HCT116 (cell line): ENCODE data around the gene SYCE3. TPM values are rescaled to one million over a fixed set of nuclear protein-coding genes. Genes with fewer than 3 reads are reported as not detected.
A peak's percentile ranks its signal among the peaks of the same experiment; 100 is the strongest.

Source experiments
- ATAC-seq: fragments of 200-7000 bp; cut with Tn5 transposase; 2 replicates; pipeline ENCODE4 v1.9.1; 2020; ENCODE audit warnings: mild to moderate bottlenecking, moderate library complexity
- BruUV-seq: library from RNA; stranded (reverse); fragments of 400-500 nt; replicated peaks from 2 replicates; lab custom pipeline; 2021; lab: Mats Ljungman, UMichigan
- CTCF ChIA-PET: fragments of 300-600 bp; sonication (Branson Sonifier 250); formaldehyde crosslinking; loops from one replicate; lab custom pipeline; 2021; ENCODE audit warnings: antibody characterized with exemption; lab: Charles Lee
- POLR2A ChIA-PET: fragments of 300-600, 350-600 bp; sonication (Branson Sonifier 250); formaldehyde crosslinking; loops from one replicate; lab custom pipeline; 2021; ENCODE audit warnings: antibody characterized with exemption; lab: Charles Lee
- RAD21 ChIA-PET, 2 experiments: fragments of 300-600 bp; sonication (Branson Sonifier 250); formaldehyde crosslinking; loops; one replicate each; lab custom pipeline; 2023; ENCODE audit warnings: low total read pairs in 2 of 2; ENCODE audit not compliant: uncharacterized antibody in 2 of 2, unreplicated experiment in 2 of 2, low non-redundant PET in 1 of 2; lab: Charles Lee
- DNase-seq: peaks from one replicate; pipeline ENCODE4 v3.0.0-alpha.2; 2010; ENCODE audit warnings: low read depth, low spot score
- H2AFZ ChIP-seq: fragments of 200-600 bp; shearing (Covaris generic), sonication (generic); 2 replicates; pipeline ENCODE4 v1.6.1; 2017; ENCODE audit warnings: low read depth, mixed run types, mixed read lengths, antibody characterized with exemption, low read length; ENCODE audit not compliant: poor library complexity, severe bottlenecking
- H3K27ac ChIP-seq: 2 replicates; pipeline ENCODE4 v1.5.1; 2012; ENCODE audit warnings: low read depth, low read length
- H3K27me3 ChIP-seq: fragments of 200-600 bp; sonication (generic); 2 replicates; pipeline ENCODE4 v1.6.1; 2016; ENCODE audit warnings: mixed run types, low read length, mixed read lengths; ENCODE audit not compliant: insufficient read depth
- H3K36me3 ChIP-seq, 2 experiments: fragments of 200-500 bp in 1 of 2; fragments of 200-600 bp in 1 of 2; sonication (Bioruptor generic) in 1 of 2; sonication (generic) in 1 of 2; 2 replicates each; pipeline versions ENCODE4 v1.5.1 to v1.6.1; 2014 to 2016; ENCODE audit warnings: low read length in 2 of 2, inconsistent platforms in 1 of 2, mixed read lengths in 1 of 2, mixed run types in 1 of 2; ENCODE audit not compliant: insufficient read depth in 2 of 2, control insufficient read depth in 1 of 2
- H3K4me1 ChIP-seq, 2 experiments: fragments of 200-600 bp in 1 of 2; sonication (generic) in 1 of 2; 2 replicates each; pipeline versions ENCODE4 v1.5.1 to v1.6.1; 2012 to 2017; ENCODE audit warnings: low read length in 2 of 2, inconsistent platforms in 1 of 2, mild to moderate bottlenecking in 1 of 2, mixed read lengths in 1 of 2, mixed run types in 1 of 2, moderate library complexity in 1 of 2; ENCODE audit not compliant: insufficient read depth in 2 of 2, control insufficient read depth in 1 of 2
- H3K4me2 ChIP-seq: fragments of 200-600 bp; sonication (generic); 2 replicates; pipeline ENCODE4 v1.6.1; 2017; ENCODE audit warnings: mixed run types, low read length, mixed read lengths
- H3K4me3 ChIP-seq, 2 experiments: fragments of 200-600 bp in 1 of 2; sonication (generic) in 1 of 2; replicated peaks in 1 of 2; 2 replicates each; pipeline ENCODE4 v1.5.1; 2011 to 2016; ENCODE audit warnings: low read length in 2 of 2, control low read depth in 1 of 2, low read depth in 1 of 2, mild to moderate bottlenecking in 1 of 2, mixed read lengths in 1 of 2, mixed run types in 1 of 2
- H3K79me2 ChIP-seq: fragments of 200-600 bp; sonication (generic); 2 replicates; pipeline ENCODE4 v1.6.1; 2017; ENCODE audit warnings: mild to moderate bottlenecking, mixed run types, low read length, moderate library complexity, mixed read lengths; ENCODE audit not compliant: insufficient read depth
- H3K9ac ChIP-seq: fragments of 200-600 bp; sonication (generic); 2 replicates; pipeline ENCODE4 v1.6.1; 2016; ENCODE audit warnings: low read length, mixed read lengths
- H3K9me2 ChIP-seq: fragments of 200-600 bp; sonication (generic), shearing (Covaris generic); 2 replicates; pipeline ENCODE4 v1.6.1; 2017; ENCODE audit warnings: mixed run types, mild to moderate bottlenecking, moderate library complexity; ENCODE audit not compliant: insufficient read depth
- H3K9me3 ChIP-seq, 2 experiments: fragments of 200-500 bp in 1 of 2; fragments of 200-600 bp in 1 of 2; sonication (Bioruptor generic) in 1 of 2; sonication (generic) in 1 of 2; 2 replicates each; pipeline ENCODE4 v1.6.1; 2014 to 2017; ENCODE audit warnings: low read length in 2 of 2, mixed read lengths in 2 of 2, inconsistent platforms in 1 of 2, low read depth in 1 of 2, mild to moderate bottlenecking in 1 of 2, mixed run types in 1 of 2, moderate library complexity in 1 of 2; ENCODE audit not compliant: control insufficient read depth in 1 of 2, insufficient read depth in 1 of 2
- H4K20me1 ChIP-seq: fragments of 200-600 bp; sonication (generic), shearing (Covaris generic); 2 replicates; pipeline ENCODE4 v1.6.1; 2017; ENCODE audit warnings: mixed run types, mild to moderate bottlenecking, moderate library complexity; ENCODE audit not compliant: insufficient read depth
- CBX3 ChIP-seq: IDR thresholded peaks from 2 replicates; pipeline ENCODE4 v1.6.1; 2012; ENCODE audit warnings: low read depth
- EGR1 ChIP-seq: IDR thresholded peaks from 2 replicates; pipeline ENCODE4 v1.6.1; 2012; ENCODE audit warnings: low read depth
- EZH2 ChIP-seq: fragments of 200-600 bp; sonication (generic); IDR thresholded peaks from 2 replicates; pipeline ENCODE4 v1.6.1; 2017; ENCODE audit warnings: antibody characterized with exemption, mixed run types
- FOSL1 ChIP-seq: IDR thresholded peaks from 2 replicates; pipeline ENCODE4 v1.6.1; 2012; ENCODE audit warnings: low read depth
- POLR2A ChIP-seq: IDR thresholded peaks from 2 replicates; pipeline ENCODE4 v1.7.0; 2011; ENCODE audit warnings: borderline replicate concordance; ENCODE audit not compliant: insufficient read depth, insufficient read length; ENCODE audit errors: extremely low read depth
- RAD21 ChIP-seq: IDR thresholded peaks from 2 replicates; pipeline ENCODE4 v1.6.1; 2012; ENCODE audit warnings: low read depth, mild to moderate bottlenecking
- SP1 ChIP-seq: IDR thresholded peaks from 2 replicates; pipeline ENCODE4 v1.6.1; 2012; ENCODE audit warnings: low read depth
- TCF7L2 ChIP-seq: IDR thresholded peaks from 2 replicates; pipeline ENCODE4 v1.7.0; 2011; ENCODE audit warnings: borderline replicate concordance, inconsistent platforms; ENCODE audit not compliant: insufficient read depth, insufficient read length; ENCODE audit errors: extremely low read depth
- intact Hi-C: fragments of 100-400 bp; cut with micrococcal nuclease; formaldehyde crosslinking; loops from 2 replicates; pipeline ENCODE4 v1.10.0; 2022
- total RNA-seq: library from RNA; stranded (reverse); gene quantifications from one replicate; pipeline ENCODE4 v1.2.1, GENCODE V29; 2021; ENCODE audit not compliant: unreplicated experiment
- TF ChIP-seq, protein P1 (sequence below), 3 experiments: fragments of 200-600 bp in 1 of 3; sonication (generic) in 1 of 3; IDR thresholded peaks in 2 of 3; conservative IDR thresholded peaks in 1 of 3; 2 replicates each; pipeline ENCODE4 v1.5.1; 2012 to 2017; ENCODE audit warnings: low read depth in 2 of 3, low read length in 2 of 3, antibody characterized with exemption in 1 of 3, borderline replicate concordance in 1 of 3, control low read depth in 1 of 3, mild to moderate bottlenecking in 1 of 3, mixed read lengths in 1 of 3, mixed run types in 1 of 3, moderate library complexity in 1 of 3; ENCODE audit not compliant: insufficient read depth in 1 of 3
- TF ChIP-seq, protein P2 (sequence below): IDR thresholded peaks from 2 replicates; pipeline ENCODE4 v1.6.1; 2012

SYCE3 gene
- total RNA-seq, 1 experiment from 2014 or later = not detected

DNA sequence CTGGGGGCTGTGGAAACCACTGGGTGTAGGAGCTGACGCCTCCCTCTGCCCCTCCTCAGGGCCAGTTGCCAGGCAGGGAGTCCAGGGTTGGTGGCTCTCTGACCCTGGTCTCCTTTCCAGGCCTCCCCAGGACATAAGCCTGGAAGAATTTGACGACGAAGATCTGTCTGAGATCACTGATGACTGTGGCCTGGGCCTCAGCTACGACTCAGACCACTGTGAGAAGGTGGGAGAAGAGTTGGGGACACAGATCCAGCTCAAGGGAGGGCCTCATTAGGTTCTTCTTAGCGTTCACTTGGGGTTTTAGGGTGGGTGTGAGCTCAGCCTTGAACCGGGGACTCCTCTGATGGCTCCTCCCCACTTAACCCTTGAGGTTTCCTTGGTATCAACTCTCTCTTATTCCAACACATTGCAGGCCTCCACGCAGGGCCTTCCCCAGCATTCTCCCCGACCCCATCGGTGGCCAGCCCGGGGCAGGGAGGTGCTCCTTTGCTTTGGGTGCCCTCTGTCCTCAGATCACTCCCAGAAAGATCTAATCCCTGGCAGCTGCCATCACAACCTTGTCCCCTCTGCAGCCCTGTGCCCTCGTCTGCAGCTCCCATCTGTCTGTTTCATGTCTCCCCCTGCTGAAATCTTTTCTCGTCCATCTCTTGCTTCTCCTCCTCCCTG, 39.1 kb upstream of the SYCE3 start:
- H3K9me2 ChIP-seq = no peaks in the 10 kb centered on the region
- H3K9me3 ChIP-seq = no peaks in the 10 kb centered on the region
- no peak overlapping the region for H3K9ac ChIP-seq
- DNase-seq (no peak), ATAC-seq (no peak)
- H3K4me3 ChIP-seq = no peak overlapping the region
- ChIA-PET POLR2A (no interaction called here), RAD21 (no interaction called here), CTCF (no interaction called here)
- intact Hi-C loops = no loop called here
- H3K79me2 ChIP-seq = no peaks in the 10 kb centered on the region
- no peaks in the 10 kb centered on the region for H3K27me3 ChIP-seq
- no peaks in the 10 kb centered on the region for H4K20me1 ChIP-seq
- no peak for TF ChIP-seq TCF7L2
- TF ChIP-seq CBX3 = no peak
- TF ChIP-seq, protein P1, sequence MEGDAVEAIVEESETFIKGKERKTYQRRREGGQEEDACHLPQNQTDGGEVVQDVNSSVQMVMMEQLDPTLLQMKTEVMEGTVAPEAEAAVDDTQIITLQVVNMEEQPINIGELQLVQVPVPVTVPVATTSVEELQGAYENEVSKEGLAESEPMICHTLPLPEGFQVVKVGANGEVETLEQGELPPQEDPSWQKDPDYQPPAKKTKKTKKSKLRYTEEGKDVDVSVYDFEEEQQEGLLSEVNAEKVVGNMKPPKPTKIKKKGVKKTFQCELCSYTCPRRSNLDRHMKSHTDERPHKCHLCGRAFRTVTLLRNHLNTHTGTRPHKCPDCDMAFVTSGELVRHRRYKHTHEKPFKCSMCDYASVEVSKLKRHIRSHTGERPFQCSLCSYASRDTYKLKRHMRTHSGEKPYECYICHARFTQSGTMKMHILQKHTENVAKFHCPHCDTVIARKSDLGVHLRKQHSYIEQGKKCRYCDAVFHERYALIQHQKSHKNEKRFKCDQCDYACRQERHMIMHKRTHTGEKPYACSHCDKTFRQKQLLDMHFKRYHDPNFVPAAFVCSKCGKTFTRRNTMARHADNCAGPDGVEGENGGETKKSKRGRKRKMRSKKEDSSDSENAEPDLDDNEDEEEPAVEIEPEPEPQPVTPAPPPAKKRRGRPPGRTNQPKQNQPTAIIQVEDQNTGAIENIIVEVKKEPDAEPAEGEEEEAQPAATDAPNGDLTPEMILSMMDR (IDR thresholded peaks at IDR 0.05 in 2 of 3, conservative IDR thresholded peaks at IDR 0.05 in 1 of 3; ENCODE audit: borderline replicate concordance in 1 of 3, insufficient read depth in 1 of 3, low read depth in 2 of 3, low read length in 2 of 3) = no peak
- TF ChIP-seq EGR1 = no peak
- no peak for TF ChIP-seq FOSL1
- TF ChIP-seq SP1 = no peak
- TF ChIP-seq, protein P2, sequence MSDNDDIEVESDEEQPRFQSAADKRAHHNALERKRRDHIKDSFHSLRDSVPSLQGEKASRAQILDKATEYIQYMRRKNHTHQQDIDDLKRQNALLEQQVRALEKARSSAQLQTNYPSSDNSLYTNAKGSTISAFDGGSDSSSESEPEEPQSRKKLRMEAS = no peak
- TF ChIP-seq RAD21 = no peak
- TF ChIP-seq POLR2A = no peak
- TF ChIP-seq EZH2 = no peak
- no peak overlapping the region for H2AFZ ChIP-seq
- BruUV-seq = TSS peak; percentile 39
- peak overlapping the region; percentile 68; the same call in 1 of the 2 replicates for H3K4me2 ChIP-seq
- H3K27ac ChIP-seq = no peak overlapping the region
- H3K36me3 ChIP-seq = no peaks in the 10 kb centered on the region
- H3K4me1 ChIP-seq = peaks cover 0 to 10% of the 10 kb centered on the region in 2 experiments; a peak in 1 of 4 replicates
